Stimulated activated CD4-positive, alpha-beta T cell treated with anti-CD3 and anti-CD28 coated beads, Interleukin-1b, Interleukin-23, amount 100 ng/mL, for 48 hours (primary cell): ENCODE data around the gene NAALADL2.
"Not testable (repeated sequence)": the region's sequence is repeated elsewhere in the genome, so short reads cannot be mapped to it uniquely, and the experiment has no call there.

Experiments
- DNase-seq: peaks from one replicate; pipeline ENCODE4 v3.0.0-alpha.2; 2020

The NAALADL2 gene

DNA sequence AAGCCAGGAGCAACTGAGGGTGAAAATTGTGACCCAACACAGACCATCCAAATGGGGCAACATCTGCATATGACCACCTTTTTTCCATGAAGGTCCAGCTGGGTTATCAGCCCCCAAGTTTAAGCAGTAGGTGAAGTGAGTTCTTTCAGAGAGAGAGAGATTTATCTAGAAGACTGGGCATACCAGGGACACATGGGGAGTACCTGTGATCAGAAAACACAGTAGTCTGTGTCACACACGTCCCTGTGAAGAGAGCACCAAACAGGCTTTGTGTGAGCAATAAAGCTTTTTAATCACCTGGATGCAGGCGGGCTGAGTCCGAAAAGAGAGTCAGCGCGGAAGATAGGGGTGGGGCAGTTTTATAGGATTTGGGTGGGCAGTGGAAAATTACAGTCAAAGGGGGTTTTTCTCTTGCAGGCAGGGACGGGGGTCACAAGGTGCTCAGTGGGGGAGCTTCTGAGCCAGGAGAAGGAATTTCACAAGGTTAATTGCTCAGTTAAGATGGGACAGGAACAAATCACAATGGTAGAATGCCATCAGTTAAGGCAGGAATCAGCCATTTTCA lies 966.0 kb downstream of the NAALADL2 start:
- DNase-seq: not testable (repeated sequence)

DNA sequence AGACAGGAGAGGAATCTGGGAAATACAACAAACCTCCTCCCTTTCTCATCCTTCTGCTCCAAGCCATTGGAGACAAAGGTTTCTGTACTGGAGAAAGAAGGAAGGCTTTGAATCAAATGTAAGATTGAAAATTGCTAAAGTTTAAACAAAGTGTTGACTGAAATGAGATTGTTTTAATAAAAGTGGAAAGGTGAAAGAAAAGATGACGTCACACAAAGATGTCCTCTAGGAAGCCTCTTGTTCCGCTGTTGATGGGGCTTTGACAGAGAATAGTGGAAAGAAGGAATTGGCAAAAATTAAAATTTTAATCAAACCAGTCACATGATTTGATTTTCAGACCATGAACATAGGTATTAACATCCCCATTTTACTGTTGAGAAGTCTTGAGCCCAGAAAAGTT lies 967.6 kb downstream of the NAALADL2 start:
- no peak for DNase-seq

DNA sequence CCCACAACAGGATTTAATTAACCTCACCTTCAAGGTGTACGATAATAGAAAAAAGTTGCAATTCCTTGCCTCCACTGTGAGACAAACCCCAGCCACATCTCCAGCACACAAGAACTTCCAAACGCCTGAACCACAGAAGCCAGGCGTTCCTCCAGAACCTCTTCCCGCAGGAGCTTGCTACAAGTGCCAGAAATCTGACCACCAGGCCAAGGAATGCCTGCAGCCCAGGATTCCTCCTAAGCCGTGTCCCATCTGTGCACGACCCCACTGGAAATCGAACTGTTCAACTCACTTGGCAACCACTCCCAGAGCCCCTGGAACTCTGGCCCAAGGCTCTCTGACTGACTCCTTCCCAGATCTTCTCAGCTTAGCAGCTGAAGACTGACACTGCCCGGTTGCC lies 970.7 kb downstream of the NAALADL2 start:
- DNase-seq: not testable (repeated sequence)

DNA sequence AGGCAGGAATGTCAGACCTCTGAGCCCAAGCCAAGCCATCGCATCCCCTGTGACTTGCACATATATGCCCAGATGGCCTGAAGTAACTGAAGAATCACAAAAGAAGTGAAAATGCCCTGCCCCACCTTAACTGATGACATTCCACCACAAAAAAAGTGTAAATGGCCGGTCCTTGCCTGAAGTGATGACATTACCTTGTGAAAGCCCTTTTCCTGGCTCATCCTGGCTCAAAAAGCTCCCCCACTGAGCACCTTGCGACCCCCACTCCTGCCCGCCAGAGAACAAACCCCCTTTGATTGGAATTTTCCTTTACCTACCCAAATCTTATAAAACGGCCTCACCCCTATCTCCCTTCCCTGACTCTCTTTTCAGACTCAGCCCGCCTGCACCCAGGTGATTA lies 976.6 kb downstream of the NAALADL2 start:
- DNase-seq: not testable (repeated sequence)

DNA sequence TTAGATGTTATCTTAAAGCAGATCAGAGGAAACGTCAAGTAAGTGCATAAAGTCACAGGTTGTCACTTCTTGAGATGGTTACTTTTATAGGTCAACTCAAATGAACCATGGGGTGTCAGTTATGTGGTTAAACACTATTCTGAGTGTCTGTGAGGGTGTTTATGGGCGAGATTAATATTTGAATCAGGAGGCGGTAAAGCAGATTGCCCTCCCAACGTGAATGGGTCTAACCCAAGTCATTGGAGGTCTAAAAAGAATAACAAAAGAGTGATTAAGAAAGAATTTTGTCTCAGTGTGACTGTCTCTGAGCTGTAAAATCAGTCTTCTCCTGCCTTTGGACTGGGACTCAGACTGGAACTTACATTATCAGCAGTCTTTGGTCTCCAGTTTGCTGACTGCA lies 977.5 kb downstream of the NAALADL2 start:
- DNase-seq: no peak

DNA sequence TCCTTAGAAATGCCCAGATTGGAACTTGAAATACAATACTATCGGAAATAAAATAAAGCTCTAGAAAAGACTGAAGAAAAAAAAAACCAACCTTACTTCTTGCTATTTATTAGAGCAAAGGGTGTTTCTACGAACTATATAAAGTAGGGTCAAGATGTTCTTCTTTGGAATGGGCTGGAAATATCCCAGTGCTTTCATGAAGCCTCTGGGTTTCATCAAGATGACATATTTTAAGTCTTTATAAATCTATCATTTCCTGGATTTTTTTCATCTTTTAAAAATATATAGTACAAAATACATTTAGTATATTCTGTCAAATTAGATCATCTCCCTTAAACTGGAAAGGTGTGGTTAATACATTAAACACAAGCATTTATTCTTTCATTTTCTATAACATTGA lies 978.8 kb downstream of the NAALADL2 start:
- no peak for DNase-seq

DNA sequence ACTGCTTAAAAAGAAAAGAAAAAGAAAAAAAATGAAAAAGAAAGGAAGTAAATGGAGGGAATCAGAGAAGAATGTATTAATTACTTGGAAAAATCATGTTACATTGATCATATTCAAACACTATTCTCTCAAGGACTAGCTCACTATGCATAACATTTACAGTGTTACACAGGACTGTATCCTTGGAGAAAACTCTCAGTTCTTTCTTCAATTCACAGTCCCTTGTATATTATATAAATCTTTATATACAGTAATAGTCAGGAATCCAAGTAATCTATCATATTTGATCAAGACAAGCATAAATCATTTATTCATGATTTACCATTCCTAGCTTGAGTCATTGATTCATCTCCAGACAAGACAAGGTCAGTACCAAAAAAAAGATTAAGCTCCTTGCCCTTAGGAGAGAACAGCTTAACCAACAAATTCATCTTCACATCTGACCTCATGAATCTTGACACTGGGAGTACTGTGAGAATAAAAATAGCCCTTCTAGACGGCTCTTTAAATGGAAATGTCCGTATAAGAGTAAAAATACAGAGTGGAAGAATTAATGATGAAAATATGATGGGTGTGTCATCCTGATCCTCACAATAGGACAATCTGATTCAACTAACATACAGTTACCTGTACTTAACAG lies 980.4 kb downstream of the NAALADL2 start:
- no peak for DNase-seq

DNA sequence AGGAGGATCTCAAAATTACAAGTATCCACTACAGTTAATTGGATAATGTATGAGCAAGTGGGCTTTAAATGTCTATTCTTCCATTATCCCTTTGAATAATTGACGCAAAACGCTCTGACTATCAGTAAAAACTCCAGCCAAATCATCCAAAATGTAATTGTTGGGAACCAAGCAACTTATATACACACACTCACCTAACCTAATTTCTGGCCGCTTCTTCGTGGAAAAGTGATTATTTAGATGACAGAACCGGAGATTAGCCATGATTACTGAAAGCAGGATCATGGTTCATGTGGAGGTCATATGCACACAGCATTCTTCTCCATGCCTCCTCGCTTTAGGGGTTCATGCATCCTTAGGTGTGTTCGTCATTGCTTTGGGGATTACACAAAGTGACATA lies 992.4 kb downstream of the NAALADL2 start:
- no peak for DNase-seq

DNA sequence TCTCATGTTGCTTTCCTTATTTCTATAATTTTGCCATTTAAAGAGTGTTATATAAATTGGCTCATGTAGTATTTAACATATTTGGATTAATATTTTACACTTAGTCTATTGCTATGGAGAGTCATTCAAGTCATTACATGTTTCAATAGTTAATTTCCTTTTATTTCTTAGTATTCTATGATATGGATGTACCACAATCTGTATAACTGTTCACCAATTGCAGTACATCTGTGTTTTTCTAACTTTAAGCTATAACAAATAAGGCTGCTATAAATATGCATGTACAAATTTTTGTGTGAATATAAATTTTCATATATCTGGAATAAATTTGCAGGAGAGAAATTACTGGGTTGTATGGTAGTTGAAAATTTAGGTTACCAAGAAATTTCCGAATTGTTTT lies 993.4 kb downstream of the NAALADL2 start:
- no peak for DNase-seq

DNA sequence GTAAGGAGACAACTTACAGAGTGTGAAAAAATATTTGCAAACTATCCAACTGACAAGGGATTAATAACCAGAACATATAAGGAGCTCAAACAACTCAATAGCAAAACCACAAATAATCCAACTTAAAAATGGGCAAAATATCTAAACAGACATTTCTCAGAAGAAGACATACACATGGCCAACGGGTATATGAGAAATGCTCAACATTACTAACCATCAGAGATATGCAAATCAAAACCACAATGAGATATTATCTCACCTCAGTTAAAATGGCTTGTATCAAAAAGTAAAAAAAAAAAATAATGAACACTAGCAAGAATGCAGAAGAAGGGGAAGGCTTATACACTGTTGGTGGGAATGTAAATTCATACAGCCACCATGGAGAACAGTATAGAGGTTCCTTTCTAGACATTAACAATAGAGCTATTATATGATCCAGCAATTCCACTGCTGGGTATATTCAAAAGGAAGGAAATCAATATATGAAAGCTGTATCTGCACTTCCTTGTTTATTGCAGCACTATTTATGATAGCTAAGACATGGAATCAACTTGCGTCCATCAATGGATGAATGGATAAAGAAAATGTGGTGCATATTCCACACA lies 998.6 kb downstream of the NAALADL2 start:
- no peak for DNase-seq
